DLD1 (cell line): Measurements from ENCODE around the gene NAA11.

Source experiments
- in situ Hi-C: cut with HindIII; loops from 2 replicates; pipeline ENCODE4 v1.10.0; 2017; ENCODE audit warnings: low sequenced_read_pairs

The NAA11 gene

DNA sequence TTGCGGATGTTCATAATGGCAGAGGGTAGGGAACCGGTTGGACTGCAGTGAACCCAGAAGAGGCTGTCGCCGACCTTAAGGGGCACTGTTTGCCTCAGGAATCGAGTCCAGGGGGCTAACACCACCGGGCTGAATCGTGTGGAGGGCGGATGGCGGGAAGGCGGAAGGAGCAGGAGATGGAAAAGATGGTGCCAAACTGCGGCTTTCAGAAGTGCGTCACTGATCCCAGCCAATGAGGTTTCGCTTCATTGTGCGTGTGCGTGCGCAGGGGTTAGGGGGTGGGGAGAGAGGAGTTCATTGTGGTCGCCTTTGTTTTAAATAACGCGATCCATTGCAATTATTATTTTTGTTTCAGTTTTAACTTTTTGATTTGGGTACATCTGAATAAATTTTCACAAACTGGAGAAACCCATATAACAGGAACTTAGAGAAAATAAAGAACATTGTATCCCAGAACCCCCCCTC, at the start of gene NAA11:
NAA11 (minus strand) TSS at position 198 of the 465 bp plus-strand sequence; CDS start at position 14, 184 bp downstream.
- in situ Hi-C loops, result no loop called here

DNA sequence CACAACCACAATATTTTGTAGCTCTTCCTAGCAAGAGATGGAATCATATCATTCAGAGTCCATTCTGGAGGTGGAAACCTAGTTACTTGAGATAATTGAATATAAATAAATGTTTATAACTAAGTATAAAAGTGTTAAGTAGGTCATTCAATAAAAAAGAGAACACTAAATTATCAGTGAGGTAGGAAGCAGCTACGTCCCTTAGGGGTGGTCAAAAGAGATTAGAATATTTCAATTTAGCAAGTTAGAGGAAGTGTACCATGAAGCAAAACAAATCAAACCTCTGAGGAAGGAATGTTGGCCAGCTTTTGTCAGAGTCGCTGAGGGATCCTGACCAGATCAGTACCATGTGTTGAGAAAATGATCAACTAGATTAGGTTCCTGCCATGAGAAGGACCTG, 44.2 kb upstream of the NAA11 start:
- in situ Hi-C loops, result no loop called here

DNA sequence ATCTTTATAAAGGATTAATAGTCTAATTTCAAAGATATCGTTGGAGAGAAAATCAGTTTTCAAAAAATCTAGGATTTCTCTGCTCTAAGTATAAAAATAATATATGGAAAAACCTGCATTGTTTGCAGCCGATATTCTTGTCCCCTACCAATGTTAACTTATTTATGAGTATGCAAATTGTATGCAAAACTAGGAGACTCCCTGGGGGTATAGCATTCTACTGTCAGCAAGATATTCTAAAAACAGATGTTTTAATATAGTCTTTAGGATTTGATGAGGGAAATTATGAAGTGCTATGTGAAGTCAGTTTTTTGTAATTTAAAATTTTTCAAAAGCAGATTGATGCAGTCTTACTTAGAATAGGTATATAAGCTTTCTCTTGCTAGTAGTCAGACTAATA, 41.2 kb upstream of the NAA11 start:
- in situ Hi-C loops, result no loop called here

DNA sequence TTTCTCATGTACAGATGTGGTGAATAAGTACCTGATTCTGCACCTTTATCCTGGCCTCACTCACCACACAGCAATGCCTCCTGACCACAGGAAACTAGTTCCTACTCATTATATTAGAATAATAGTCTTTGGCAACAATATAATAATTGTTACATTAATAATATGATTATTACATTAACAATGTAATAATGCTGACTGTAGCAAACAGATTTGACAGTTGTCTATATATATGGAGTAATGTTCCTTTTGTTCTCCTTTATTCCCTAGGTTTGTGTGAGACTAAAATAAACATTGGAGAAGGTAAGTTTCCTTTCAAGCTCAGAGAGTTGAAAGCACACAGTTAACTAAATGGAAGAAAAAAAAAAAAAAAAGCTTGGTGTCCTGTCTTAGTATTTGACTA, 40.6 kb upstream of the NAA11 start:
- in situ Hi-C loops, result no loop called here

DNA sequence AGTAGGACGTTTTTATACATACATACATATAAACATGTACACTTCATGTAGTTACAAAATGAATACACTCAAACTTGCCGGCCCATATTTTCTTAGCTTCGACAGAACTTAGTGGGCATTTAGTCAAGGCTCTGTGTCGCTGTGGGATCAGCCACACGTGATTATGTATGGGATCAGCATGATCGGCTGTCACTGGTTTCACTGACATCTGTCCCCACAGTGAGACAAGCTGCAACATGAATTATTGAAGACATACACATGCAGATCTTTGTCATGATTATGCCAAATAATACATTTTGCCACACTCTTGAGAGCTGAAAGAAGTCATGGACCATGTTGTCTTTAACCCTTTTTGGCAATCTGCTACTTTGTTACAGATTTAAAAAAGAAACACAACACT, 38.2 kb upstream of the NAA11 start:
- in situ Hi-C loops, result no loop called here

DNA sequence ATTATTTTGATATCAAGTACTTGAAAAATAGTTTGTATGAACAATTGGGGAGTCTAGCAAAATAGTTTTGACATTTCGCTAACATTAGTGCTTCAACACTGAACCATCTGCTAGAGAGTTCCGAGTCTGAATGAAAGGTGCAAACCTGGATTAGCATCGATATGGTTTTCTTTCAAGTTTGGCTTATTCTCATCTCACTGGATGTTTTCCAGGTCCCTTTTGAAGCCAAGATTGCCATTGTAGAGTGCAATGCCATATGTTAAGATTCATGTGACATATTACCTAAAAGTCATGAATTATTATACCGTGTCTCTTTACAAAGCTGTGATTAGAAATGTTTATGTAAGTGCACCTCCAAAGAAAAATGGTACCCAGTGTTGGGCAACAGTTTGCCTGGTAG, 36.8 kb upstream of the NAA11 start:
- in situ Hi-C loops, result no loop called here

DNA sequence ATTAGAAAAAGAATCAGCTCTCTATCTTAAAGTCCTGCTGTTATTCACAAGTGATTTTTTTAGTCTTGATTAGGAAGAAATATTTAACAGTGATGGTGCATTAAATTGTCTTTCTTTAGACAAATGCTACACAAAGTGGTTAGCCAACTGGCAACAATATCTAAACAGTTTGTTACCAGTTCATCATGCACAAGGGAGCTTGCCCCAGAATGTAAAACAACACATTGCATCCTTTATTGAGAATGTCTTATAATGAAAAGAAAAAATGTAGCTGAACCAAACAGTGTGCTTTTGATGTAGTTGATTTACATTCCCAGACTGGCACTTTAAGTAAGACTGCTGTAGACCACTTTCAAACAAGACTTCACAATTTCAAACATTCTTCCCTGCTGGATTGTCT, 34.1 kb upstream of the NAA11 start:
- in situ Hi-C loops, result no loop called here

DNA sequence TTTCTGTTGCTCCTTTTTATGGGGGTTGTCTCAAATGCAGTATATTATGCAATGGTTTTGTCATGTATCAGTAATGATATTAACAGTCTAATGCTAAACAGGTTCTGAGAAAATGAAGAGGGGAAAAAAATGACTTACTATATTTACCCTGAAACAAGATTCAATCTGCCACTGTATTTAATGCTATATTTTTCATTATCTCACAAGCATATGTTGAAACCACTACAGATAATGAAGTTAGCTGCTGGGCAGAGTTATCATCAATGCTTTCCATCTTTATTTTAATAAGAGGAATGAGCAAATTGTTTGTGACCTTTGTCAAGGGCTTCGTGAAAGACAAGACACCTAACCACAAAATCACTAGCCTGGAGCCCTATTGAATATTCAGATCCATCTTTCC, 32.6 kb upstream of the NAA11 start:
- in situ Hi-C loops, result no loop called here

DNA sequence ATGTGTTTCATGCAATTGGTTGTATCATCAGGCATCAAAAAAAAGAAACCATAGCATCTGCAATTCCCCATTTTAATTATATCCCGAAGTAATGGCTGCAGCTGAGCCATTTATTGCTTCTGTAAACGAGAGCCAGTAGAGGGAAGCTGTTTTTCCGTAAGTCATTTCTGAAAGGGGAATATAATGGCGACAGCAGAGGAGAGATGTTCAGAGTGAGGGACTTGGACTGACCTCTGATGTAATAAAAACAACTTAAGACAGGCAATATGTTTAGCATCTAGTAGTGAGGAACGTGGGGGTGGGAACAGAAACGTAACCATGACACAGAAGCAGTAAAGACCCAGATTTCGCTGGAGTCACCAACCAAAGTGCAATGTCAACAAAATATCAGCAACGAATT, 31.5 kb upstream of the NAA11 start:
- in situ Hi-C loops, result no loop called here

DNA sequence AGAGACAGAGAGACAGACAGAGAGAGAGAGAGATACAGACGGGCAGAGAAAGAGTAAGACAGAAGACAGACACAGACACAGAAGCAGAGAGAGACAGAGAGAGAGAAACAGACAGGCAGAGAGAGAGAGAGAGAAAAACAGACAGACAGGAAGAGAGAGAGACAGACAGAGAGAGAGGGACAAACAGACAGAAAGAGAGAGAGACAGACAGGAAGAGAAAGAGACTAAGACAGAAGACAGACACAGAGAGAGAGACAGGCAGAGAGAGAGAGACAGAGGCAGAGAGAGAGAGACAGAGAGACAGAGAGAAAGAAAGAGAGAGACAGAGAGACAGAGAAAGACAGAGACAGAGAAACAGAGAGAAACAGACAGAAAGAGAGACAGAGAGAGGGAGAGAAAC, 27.2 kb upstream of the NAA11 start:
- in situ Hi-C loops, result no loop called here

DNA sequence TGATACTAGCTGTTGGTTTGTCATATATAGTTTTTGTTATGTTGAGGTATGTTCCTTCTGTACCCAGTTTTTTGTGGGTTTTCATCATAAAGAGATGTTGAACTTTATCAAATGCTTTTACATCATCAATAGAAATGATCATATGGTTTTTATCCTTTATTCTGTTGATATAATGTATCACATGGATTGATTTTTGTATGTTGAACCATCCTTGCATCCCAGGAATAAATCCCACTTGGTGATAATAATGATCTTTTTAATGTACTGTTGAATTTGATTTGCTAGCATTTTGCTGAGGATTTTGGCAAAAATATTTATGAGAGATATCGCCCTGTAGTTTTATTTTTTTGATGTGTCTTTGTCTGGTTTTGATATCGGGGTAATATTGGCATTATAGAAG, 22.5 kb upstream of the NAA11 start:
- in situ Hi-C loops, result no loop called here

DNA sequence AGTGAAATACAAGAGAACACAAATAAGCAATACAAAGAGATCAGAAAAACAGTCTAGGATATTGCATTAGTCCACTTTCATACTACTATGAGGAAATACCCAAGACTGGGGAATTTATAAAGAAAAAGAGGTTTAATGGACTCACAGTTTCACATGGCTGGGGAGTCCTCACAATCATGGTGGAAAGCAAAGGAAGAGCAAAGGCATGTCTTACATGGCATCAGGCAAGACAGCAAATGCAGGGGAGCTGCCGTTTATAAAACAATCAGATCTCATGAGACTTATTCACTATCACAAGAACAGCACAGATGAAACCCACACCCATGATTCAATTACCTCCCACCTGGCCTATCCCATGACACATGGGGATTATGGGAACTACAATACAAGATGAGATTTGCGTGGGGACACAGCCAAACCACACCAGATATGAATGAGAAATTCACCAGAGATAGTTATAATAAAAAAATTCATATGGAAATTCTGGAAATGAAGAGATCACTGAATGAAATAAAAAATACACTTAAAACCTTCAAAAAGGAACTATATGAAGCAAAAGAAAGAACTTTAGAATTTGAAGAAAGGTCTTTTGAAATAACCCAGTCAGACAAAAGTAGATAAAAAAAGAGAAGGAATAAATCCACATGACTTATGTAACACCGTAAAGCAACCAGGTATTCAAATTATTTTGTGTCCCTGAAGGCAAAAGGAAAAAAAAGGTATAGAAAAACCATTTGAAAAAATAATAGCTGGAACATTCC, 16.2 kb upstream of the NAA11 start:
- in situ Hi-C loops, result no loop called here

DNA sequence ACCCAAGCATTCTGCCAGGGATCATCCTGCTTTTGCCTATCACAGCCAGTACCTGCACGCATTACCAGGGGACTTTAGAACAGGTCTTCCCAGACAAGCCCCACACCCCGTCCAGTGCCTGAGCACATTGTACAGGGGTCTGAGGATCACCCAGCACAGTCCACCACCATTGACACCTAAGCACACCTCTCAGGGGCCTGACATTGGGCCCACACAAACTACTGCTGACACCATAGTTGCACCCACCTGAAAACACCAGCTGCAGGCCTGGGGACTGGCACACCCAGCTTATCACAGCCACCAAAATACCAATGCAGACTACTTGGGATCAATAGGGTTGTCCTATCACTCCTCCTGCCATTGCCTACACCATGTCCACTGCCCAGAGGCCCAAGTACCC, 14.7 kb upstream of the NAA11 start:
- in situ Hi-C loops, result no loop called here

DNA sequence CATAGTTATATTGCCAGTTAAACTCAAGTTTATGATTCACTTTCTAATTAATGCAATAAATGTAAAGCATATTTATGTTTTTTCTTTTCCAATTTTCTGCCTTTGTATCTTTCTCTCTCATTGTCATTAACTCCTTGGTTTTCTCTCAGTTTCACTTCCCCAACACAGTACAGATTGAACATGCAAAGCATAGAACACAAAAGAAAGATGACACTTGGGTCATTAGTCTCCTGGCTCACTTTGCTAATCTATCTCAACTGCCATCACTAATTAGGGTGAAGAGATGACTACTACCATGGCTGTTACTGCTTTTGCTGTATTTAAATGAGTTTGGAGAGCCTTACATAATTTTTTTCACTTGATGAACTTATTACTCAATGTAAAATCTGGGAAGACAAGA, 12.3 kb upstream of the NAA11 start:
- in situ Hi-C loops, result no loop called here

DNA sequence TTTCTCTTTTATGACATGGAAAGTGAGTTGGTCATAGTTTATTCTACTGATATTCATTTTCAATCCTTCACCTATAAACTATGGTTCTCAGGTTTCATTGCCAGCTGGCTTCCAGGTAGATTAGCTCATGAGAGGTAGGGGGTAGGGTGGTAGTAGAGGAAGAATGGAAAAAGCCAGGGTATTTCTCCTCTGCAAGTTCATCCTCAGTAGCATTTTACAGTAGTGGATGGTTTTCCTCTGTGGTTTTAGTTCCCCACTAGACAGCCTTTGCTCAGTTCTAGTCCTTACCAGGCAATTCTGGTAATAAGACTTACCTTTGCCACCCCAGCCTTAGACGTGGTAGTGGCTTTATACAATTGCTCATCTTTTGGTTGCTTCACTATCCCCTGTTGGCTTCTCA, 8.9 kb upstream of the NAA11 start:
- in situ Hi-C loops, result no loop called here

DNA sequence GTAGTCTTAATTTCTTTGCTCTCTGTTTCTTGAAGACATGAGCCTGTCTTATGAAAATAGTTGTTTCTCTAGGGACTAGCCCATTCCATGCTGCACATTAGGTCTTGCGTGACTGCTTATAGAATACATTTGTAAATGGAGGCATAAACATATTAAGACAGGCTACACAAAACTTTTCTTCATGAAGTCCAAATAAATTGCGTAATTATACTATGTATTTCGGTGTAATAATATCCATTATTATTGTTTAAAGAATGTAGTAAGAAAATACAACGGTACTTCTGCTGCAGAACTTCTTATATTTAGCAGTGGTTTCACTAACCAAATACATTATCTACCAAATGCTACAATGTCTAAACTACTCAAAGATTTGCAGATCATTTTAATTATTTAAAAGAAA, 8.5 kb upstream of the NAA11 start:
- in situ Hi-C loops, result no loop called here

DNA sequence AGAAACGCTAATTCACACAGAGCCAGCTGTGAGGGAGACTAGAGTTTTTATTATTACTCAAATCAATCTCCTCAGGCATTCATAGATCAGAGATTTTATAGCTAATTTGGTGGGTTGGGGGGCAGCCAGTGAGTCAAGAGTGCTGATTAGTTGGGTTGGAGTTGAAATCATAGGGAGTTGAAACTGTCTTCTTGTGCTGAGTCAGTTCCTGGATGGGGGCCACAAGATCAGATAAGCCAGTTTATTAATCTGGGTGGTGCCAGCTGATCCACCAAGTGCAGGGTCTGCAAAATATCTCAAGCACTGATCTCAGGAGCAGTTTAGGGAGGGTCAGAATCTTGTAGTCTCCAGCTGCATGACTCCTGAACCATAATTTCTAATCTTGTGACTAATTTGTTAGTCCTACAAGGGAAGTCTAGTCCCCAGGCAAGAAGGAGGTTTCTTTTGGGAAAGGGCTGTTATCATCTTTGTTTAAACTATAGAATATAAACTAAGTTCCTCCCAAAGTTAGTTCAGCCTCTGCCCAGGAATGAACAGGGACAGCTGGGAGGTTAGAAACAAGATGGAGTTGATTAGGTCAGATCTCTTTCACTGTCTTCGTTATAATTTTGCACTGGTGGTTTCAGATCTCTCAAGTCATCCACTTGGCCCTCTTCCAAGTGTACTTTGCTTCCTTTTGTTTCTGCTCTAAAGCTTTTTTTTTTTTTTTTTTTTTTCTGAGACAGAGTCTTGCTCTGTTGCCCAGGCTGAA, 5.4 kb upstream of the NAA11 start:
- in situ Hi-C loops, result no loop called here

DNA sequence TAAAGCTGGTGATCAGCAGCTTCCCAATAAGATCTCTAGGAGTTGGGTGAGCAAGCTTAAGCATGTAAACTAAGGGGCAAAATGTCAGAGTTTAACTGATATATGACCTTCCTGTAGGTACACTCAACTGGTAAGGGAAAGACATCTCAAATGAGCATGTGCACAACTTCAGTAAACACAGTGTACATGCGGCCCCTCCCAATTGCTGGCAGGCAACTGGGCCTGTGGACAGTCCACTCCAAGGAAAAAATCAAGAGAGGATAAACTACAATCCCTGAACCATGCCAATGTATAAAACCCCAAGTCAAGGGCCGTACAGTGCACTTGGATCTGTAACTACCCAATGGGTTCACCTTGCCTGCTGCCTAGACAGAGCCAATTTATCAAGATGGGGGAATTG, 4.9 kb upstream of the NAA11 start:
- in situ Hi-C loops, result no loop called here

DNA sequence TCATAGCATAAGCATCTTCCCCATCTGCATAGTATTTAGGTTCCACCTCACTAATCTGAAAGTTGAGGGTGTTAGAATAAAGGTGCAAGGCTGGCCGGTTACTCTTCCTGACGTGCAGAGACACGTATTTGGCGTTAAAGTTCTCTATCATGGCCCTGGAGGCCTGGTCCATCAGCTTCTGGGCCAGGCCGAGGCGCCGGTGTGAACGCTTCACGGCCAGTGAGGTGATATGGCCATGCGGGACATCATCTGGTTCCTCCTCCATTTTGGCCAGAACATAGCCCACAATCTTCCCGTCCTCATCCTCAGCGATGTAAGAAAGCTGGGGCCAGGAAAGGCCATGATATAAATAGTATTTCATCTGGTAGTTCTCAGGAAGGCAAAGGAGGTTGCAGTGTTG, 425 bp downstream of the NAA11 start:
- in situ Hi-C loops, result no loop called here

DNA sequence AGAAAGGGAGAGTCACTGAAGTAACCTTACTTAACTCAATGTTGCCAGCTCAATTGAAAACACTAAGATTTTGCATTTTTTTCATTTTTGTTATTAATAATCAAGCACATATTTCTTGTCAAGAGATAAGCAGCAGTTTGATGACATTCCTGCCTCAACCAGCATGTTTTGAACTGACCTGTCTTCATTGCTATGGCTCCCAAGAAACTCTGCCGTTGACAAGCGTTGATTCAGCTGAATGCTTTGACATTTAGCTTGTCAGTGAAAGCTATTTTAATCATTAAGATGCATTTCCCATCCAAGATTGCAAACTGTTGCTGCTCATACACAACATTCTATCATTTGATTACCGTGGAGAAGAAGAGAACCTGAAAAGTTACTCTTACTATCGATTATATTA, 5.9 kb downstream of the NAA11 start:
- in situ Hi-C loops, result no loop called here

DNA sequence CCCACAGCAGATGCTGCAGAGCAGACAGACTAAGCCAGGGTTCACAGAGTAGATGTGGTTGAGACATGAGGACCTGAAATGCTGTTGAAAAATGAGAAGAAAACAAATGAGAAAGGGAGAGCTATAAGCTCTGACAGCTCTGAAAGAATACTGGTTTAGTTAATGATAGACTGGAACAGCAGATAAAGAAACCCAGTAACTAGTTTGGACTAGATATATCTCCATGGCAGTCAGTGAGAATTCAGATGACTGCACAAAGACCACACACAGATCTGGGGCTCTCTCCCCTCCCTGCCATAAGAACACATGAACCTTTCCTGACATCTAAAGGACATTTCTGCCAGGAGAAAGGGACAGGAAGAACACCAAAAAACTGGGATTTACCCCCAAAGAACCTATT, 8.2 kb downstream of the NAA11 start:
- in situ Hi-C loops, result no loop called here

DNA sequence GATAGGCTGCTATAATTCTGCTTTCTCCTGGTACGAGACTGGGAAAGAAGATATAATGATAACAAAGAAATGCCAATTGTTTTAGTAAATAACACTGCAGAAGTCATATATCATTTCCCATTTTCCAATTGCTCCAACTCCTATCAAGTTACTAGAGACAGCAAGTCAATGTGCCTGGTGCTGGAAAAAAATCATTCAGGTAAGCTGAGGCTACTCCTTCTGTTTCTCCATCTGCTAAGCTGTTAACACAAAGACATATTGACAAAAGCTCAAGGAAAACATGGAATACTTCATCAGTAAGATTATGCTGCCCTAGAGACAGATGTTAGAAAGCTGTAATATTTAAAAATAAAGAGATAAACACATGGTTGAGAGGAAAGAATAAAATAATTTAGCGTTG, 10.0 kb downstream of the NAA11 start:
- in situ Hi-C loops, result no loop called here
